ENCODE measurements around the gene PCNX4. TPM values are rescaled to one million over a fixed set of nuclear protein-coding genes. Genes with fewer than 3 reads are reported as not detected.
A peak's percentile ranks its signal among the peaks of the same experiment; 100 is the strongest.

The PCNX4 gene
- total RNA-seq, 2 experiments from 2014 or later: 49.1 to 54.4 TPM

DNA sequence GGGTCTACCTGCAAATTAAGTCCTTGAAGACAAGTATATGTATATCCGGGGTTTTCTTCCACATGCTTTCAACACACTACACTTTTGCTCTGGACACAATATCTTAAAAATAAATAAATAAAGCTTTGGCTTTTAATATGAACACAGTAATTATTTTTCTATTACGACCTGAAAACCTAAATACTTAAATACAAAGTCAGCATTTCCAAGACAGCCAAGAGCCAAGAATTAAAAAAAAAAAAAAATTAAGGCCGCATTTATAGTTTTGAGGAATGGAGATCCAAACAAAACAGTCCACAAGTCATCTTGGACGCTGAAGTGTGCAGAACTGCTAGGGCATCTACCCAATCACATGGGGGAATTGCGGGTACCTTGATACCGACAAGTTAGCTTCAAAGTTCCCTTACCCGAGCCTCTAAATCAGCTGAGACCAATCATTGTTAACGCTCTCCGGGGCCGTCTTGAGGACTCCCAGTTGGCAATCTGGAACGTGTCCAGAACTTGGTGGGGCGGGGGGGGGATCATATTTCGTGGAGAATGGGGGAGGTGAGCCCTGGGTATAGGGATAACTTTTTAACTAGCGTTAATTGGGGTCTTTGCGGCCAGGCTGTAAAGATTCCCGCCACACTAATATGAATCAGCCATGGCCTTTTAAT is 731 bp upstream of the PCNX4 start:
- DNase-seq (ENCODE audit: low spot score): peak; percentile 50
- H4K20me1 ChIP-seq (ENCODE audit: insufficient read depth, low read length): peaks cover 25% of the 10 kb centered on the region; the same call in 1 of the 2 replicates
- peaks cover 38% of the 10 kb centered on the region for H3K79me2 ChIP-seq (ENCODE audit: insufficient read depth, low read depth, low read length)
- CTCF ChIA-PET (ENCODE audit: unreplicated experiment): interaction anchor here (0.6 kb wide), 1 partner anchor 61 kb away, joined by 3 read pairs; no protein-coding TSS in a partner anchor
- peak overlapping the region; percentile 73 for H3K4me2 ChIP-seq (ENCODE audit: low read length)
- TF ChIP-seq, protein P1, sequence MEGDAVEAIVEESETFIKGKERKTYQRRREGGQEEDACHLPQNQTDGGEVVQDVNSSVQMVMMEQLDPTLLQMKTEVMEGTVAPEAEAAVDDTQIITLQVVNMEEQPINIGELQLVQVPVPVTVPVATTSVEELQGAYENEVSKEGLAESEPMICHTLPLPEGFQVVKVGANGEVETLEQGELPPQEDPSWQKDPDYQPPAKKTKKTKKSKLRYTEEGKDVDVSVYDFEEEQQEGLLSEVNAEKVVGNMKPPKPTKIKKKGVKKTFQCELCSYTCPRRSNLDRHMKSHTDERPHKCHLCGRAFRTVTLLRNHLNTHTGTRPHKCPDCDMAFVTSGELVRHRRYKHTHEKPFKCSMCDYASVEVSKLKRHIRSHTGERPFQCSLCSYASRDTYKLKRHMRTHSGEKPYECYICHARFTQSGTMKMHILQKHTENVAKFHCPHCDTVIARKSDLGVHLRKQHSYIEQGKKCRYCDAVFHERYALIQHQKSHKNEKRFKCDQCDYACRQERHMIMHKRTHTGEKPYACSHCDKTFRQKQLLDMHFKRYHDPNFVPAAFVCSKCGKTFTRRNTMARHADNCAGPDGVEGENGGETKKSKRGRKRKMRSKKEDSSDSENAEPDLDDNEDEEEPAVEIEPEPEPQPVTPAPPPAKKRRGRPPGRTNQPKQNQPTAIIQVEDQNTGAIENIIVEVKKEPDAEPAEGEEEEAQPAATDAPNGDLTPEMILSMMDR (conservative IDR thresholded peaks at IDR 0.05; ENCODE audit: low read length): no peak
- TF ChIP-seq EZH2phosphoT487 (IDR thresholded peaks at IDR 0.05; ENCODE audit: borderline replicate concordance, low read depth, low read length): no peak
- peak overlapping the region; percentile 86 for H3K27ac ChIP-seq (ENCODE audit: low read depth, low read length, poor library complexity, severe bottlenecking)
- H2AFZ ChIP-seq (ENCODE audit: low read length): peak overlapping the region; percentile 79
- no peaks in the 10 kb centered on the region for H3K9me2 ChIP-seq (ENCODE audit: insufficient read depth, low read length)
- H3K4me1 ChIP-seq (ENCODE audit: insufficient read depth, low read length, poor library complexity, severe bottlenecking): peaks cover 33% of the 10 kb centered on the region
- intact Hi-C loops (cut with micrococcal nuclease; ENCODE audit: unreplicated experiment): loop anchor here (1.0 to 5.0 kb wide), 6 partner anchors 74 to 256 kb away; partner anchors contain the start of genes DHRS7 and PPM1A
- TSS peak; percentile 94 for BruUV-seq (replicated peaks)
- H3K9me3 ChIP-seq (ENCODE audit: low read length): no peaks in the 10 kb centered on the region
- peak overlapping the region; percentile 82 for H3K4me3 ChIP-seq (ENCODE audit: low read depth, low read length, poor library complexity, severe bottlenecking)
- peaks cover 3% of the 10 kb centered on the region for H3K36me3 ChIP-seq (ENCODE audit: insufficient read depth, low read length)
- POLR2A ChIA-PET: interaction anchor here (0.6 to 5.0 kb wide), 12 partner anchors 9 to 157 kb away, joined by 3 to 26 read pairs (median 4); partner anchors contain the start of gene DHRS7

- Histone ChIP-seq H3K4me2 (ENCODE audit: low read length) (peak overlapping the region; percentile 94), H3K36me3 (ENCODE audit: insufficient read depth, low read length) (peaks cover 18% of the 10 kb centered on the region), H3K9me2 (ENCODE audit: insufficient read depth, low read length) (no peaks in the 10 kb centered on the region), H3K27ac (ENCODE audit: low read depth, low read length, poor library complexity, severe bottlenecking) (peak overlapping the region; percentile 86), H2AFZ (ENCODE audit: low read length) (peak overlapping the region; percentile 56), H3K9me3 (ENCODE audit: low read length) (no peaks in the 10 kb centered on the region), H3K79me2 (ENCODE audit: insufficient read depth, low read depth, low read length) (peaks cover 52% of the 10 kb centered on the region), H3K4me3 (ENCODE audit: low read depth, low read length, poor library complexity, severe bottlenecking) (peak overlapping the region; percentile 82), H3K4me1 (ENCODE audit: insufficient read depth, low read length, poor library complexity, severe bottlenecking) (peaks cover 33% of the 10 kb centered on the region), H4K20me1 (ENCODE audit: insufficient read depth, low read length) (peaks cover 25% of the 10 kb centered on the region; the same call in 1 of the 2 replicates)
- ChIA-PET POLR2A (interaction anchor here (0.6 to 5.0 kb wide), 10 partner anchors 9 to 247 kb away, joined by 3 to 26 read pairs (median 4); partner anchors contain the start of gene DHRS7), CTCF (ENCODE audit: unreplicated experiment) (interaction anchor here (0.6 kb wide), 1 partner anchor 477 kb away, joined by 5 read pairs; no protein-coding TSS in a partner anchor)
- no peak for TF ChIP-seq EZH2phosphoT487 (IDR thresholded peaks at IDR 0.05; ENCODE audit: borderline replicate concordance, low read depth, low read length)
- TF ChIP-seq, protein P1 (conservative IDR thresholded peaks at IDR 0.05; ENCODE audit: low read length): no peak
- intact Hi-C loops (cut with micrococcal nuclease; ENCODE audit: unreplicated experiment): loop anchor here (1.0 to 5.0 kb wide), 5 partner anchors 110 to 255 kb away; no protein-coding TSS in a partner anchor
- DNase-seq (ENCODE audit: low spot score): peak; percentile 63
- no TSS peak for BruUV-seq (replicated peaks)
These were observed 800 bp downstream of the PCNX4 start for GRCh38 chr14:60092526-60092920.

Data from OCI-LY7 (cell line).